PC-3 (cell line): ENCODE data around the gene SMYD3.

Experiments
- CTCF ChIP-seq: fragments of 300-600 bp; sonication (generic); conservative IDR thresholded peaks from 2 replicates; pipeline ENCODE4 v1.5.1; 2017; ENCODE audit warnings: antibody characterized with exemption, low read depth, mild to moderate bottlenecking, low read length
- EZH2phosphoT487 ChIP-seq: fragments of 300-600 bp; sonication (generic); IDR thresholded peaks from 2 replicates; pipeline ENCODE4 v1.6.1; 2018; ENCODE audit warnings: mild to moderate bottlenecking, antibody characterized with exemption, low read length, borderline replicate concordance

- TF ChIP-seq CTCF (peak; percentile 45; the same call in 1 of the 2 replicates), EZH2phosphoT487 (no peak)
Measured at GRCh38 chr1:246297279-246298265, 209.5 kb downstream of the SMYD3 start.
